Activated CD4-positive, alpha-beta T cell treated with anti-CD3 and anti-CD28 coated beads, Interleukin-10, Interleukin-2, amounts not matched to agents 100 ng/mL and 50 ng/mL, durations not matched to agents 16 hours and 8 hours (primary cell): ENCODE results near the gene UBP1.
"Not testable (repeated sequence)": the region's sequence is repeated elsewhere in the genome, so short reads cannot be mapped to it uniquely, and the experiment has no call there.

Experiments
- DNase-seq: peaks from one replicate; pipeline ENCODE4 v3.0.0-alpha.2; 2020

UBP1 gene

GRCh38 chr3:33388374-33389100, 51.7 kb downstream of the UBP1 start:
- no peak for DNase-seq

- DNase-seq, result no peak
Observed at GRCh38 chr3:33386631-33387030, 53.6 kb downstream of the UBP1 start.

GRCh38 chr3:33385423-33385822, 54.8 kb downstream of the UBP1 start:
- DNase-seq, result peak; percentile 83

- DNase-seq, result no peak
Observed at GRCh38 chr3:33383951-33384350, 56.3 kb downstream of the UBP1 start.

DNA sequence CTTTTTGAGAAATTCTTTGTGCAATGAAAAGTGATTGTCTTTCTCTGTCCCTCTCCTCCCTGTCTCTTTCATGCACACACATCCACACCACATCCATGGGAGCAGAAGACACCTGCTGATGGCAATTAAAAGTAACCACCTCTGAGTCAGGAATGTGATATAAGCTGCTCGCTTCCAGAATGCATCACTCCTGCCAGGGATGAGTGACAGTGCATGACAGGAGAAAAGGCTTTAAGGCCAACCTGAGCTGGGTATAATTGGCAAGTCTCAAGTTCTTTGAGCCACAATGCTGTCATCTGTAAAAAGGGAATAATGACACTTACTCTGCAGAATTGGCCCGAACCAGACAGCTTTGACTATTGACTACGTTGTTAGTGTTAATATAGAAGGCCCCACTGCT, 59.6 kb downstream of the UBP1 start:
- no peak for DNase-seq

DNA sequence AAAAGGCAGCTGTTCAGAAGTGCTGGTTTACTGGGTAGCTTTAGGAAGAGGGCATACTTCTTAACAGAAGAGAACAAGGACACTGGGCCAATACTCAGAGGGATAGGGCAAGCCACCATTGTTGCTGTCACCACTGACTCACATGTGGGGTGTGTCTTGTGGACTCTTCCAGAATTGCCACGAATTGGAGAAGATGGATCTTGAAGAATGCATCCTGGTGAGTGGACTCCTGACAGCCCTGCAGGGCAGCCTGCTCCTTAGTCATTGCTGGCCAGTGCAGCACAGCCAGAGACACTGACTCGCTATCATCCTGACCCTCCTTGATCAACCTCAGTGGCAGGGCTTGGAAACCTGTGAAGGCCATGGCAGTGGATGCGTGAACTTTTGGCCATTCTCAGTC, 62.3 kb downstream of the UBP1 start:
- DNase-seq, result no peak

GRCh38 chr3:33377489-33377888, 62.7 kb downstream of the UBP1 start:
- no peak for DNase-seq

GRCh38 chr3:33373082-33373437, 67.1 kb downstream of the UBP1 start:
- DNase-seq, result no peak

GRCh38 chr3:33372218-33373081, 67.8 kb downstream of the UBP1 start:
- peak; percentile 52 for DNase-seq

- no peak for DNase-seq
Observed at GRCh38 chr3:33364531-33365128, 75.6 kb downstream of the UBP1 start.

DNA sequence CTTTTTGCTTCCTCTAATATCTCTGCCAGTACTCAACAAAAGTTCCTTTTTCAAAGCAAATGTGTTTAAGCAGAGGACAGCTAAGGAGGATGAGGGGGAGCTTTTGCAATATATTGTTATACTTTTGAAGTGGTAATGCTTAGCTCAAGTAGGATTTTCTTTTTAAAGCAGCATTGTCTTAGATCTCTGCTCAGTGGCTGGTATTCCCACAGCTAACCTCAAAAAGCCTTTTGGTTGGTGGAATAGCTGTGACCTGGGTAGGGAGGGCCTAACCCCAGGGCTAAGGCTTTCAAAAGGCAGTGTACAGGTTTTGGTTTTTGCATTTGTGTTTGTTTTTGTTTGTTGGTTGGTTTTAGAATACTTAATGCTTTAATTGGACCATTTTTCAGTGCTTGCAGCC, 76.1 kb downstream of the UBP1 start:
- no peak for DNase-seq

GRCh38 chr3:33363113-33363800, 76.9 kb downstream of the UBP1 start:
- no peak for DNase-seq

GRCh38 chr3:33360136-33360825, 79.9 kb downstream of the UBP1 start:
- no peak for DNase-seq

- DNase-seq, result no peak
Observed at GRCh38 chr3:33358172-33358781, 81.9 kb downstream of the UBP1 start.

DNA sequence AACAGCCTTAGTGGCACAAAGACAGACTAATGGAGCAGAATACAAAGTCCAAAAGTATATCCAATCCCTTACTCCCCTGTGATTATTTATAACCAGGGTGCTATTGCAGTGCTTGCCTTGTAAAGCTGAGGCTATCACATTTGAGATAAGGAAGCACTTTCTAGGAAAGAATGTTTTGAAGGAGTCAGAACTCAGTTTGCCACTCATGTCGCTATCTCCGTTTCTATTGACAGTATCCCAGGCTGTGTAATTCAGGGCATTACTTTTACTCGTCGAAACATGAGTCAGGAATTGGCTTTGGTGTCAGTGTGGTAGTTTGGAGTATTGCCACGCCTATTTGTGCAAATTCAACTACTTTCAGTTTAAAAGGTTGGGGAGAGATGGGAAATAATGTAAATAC, 84.6 kb downstream of the UBP1 start:
- DNase-seq, result no peak

DNA sequence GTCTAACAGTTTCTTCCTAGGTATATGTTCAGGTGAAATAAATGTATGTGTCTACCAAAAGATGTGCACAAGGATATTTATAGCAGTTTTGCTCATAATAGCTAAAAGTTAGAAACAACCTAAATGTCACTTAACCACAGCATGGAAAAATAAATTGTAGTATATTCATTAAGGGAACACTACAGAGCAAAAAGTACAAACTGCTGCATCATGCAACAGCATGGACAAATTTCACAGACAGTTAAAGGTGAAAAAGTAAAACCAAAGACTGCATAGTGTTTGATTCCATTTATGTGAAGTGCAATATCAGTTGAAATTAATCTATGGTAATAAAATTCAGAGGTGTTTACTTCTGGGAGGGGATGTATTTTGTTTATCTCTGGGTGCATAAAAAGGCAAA, 100.4 kb downstream of the UBP1 start:
- DNase-seq, result no peak

DNA sequence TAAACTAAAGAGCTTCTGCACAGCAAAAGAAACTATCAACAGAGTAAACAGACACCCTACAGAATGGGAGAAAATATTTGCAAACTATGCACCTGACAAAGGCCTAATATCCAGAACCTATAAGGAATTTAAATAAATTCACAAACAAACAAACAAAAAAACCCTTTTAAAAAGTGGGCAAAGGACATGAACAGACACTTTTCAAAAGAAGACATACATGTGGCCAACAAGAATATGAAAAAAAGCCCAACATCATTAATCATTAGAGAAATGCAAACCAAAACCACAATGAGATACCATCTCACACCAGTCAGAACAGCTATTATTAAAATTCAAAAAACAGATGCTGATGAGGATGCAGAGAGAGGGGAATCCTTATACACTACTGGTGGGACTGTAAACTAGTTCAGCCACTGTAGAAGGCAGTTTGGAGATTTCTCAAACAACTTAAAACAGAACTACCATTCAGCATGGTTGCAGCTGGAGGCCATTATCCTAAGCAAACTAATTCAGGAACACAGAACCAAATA, 101.2 kb downstream of the UBP1 start:
- not testable (repeated sequence) for DNase-seq
